IMR-90 (cell line): ENCODE results near the gene CD34.

Experiments used
- MXI1 ChIP-seq: IDR thresholded peaks from 2 replicates; pipeline ENCODE4 v1.6.1; 2012; ENCODE audit warnings: low read depth, mild to moderate bottlenecking, low read length, moderate library complexity, borderline replicate concordance
- POLR2A ChIP-seq: IDR thresholded peaks from 2 replicates; pipeline ENCODE4 v1.6.1; 2012; ENCODE audit warnings: mild to moderate bottlenecking, low read depth, low read length
- TF ChIP-seq, protein P1 (sequence below): conservative IDR thresholded peaks from 2 replicates; pipeline ENCODE4 v1.5.1; 2012; ENCODE audit warnings: mild to moderate bottlenecking, low read depth, low read length, improper control_type of control experiment
- TF ChIP-seq, protein P2 (sequence below): fragments of 150-350 bp; IDR thresholded peaks from 2 replicates; pipeline ENCODE4 v1.6.1; 2017; ENCODE audit warnings: mild to moderate bottlenecking, antibody characterized with exemption, low read length, low read depth

DNA sequence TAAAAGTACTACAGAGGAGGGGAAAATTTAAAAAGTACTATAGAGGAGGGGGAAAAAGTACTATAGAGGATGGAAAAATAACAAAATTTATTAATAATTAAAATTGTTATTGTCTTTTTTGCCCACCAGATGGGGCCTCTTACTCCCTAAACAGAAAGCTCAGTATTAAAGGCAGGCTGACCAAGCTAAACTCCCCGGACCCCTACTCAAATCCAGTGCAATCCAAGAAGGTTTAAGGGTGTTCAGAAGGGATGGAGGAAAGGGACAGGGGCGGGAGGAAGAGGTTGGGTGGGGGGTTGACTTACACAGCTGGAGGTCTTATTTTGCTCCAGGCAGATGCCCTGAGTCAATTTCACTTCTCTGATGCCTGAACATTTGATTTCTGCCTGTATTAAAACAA, 13.7 kb downstream of the CD34 start:
- no peak for TF ChIP-seq POLR2A
- TF ChIP-seq, protein P1, sequence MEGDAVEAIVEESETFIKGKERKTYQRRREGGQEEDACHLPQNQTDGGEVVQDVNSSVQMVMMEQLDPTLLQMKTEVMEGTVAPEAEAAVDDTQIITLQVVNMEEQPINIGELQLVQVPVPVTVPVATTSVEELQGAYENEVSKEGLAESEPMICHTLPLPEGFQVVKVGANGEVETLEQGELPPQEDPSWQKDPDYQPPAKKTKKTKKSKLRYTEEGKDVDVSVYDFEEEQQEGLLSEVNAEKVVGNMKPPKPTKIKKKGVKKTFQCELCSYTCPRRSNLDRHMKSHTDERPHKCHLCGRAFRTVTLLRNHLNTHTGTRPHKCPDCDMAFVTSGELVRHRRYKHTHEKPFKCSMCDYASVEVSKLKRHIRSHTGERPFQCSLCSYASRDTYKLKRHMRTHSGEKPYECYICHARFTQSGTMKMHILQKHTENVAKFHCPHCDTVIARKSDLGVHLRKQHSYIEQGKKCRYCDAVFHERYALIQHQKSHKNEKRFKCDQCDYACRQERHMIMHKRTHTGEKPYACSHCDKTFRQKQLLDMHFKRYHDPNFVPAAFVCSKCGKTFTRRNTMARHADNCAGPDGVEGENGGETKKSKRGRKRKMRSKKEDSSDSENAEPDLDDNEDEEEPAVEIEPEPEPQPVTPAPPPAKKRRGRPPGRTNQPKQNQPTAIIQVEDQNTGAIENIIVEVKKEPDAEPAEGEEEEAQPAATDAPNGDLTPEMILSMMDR = 0 out of 2 replicates have a peak, but pooled peaks have one; percentile 13
- TF ChIP-seq MXI1 = no peak
- TF ChIP-seq, protein P2, sequence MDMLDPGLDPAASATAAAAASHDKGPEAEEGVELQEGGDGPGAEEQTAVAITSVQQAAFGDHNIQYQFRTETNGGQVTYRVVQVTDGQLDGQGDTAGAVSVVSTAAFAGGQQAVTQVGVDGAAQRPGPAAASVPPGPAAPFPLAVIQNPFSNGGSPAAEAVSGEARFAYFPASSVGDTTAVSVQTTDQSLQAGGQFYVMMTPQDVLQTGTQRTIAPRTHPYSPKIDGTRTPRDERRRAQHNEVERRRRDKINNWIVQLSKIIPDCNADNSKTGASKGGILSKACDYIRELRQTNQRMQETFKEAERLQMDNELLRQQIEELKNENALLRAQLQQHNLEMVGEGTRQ = no peak
